ACHN (cell line): ENCODE measurements around the gene FRMPD1.

Experiments
- DNase-seq: peaks from one replicate; pipeline ENCODE4 v3.0.0-alpha.2; 2015
- in situ Hi-C: cut with HindIII; loops from 2 replicates; pipeline ENCODE4 v1.10.0; 2017; ENCODE audit warnings: low sequenced_read_pairs, low pct_ligation_motif_present, low pct_unique_long_range_greater_than_20kb

FRMPD1 gene

DNA sequence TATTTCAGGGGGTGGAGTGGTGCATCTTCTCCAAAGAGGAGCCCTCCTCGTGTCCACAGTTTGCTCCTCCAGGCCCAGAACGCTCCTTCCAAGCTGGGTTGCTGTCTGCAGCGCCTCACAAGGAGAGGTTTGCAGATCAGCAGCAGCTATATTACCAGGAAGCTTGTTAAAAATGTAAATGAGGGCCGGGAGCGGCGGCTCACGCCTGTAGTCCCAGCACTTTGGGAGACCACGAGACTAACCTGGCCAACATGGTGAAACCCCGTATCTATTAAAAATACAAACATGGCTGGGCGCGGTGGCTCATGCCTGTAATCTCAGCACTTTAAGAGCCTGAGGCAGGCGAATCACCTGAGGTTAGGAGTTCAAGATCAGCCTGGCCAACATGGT lies 25.0 kb upstream of the FRMPD1 start:
- in situ Hi-C loops, result no loop called here

DNA sequence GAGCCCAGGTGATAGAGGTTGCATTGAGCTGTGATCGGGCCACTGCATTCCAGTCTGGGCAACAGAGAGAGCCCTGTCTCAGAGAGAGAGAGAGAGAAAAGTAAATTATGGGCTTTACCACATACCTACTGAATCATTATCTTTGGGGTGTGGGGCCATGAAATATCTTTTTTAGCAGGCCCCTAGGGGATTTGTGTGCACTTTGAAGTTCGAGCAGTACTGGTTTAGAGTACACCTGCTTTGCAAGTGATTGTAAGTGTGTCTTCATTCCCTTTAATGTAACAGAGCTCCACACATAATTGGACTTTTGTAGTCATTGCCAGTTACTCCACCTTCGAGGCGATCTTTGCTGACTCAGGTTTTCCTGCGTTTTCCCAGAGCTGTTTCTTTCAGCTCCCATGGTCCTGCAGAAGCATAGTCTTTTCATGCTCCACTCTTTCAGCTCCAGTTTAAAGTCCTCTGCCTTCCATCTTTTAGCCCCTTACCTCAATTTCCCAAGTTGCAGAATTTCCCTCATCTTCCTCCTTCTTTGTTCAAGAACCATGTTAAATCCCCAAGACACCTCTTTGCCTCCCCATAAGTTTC lies 24.0 kb upstream of the FRMPD1 start:
- in situ Hi-C loops, result no loop called here
- no peak for DNase-seq

More for the DNA sequence above, 25.0 kb upstream of the FRMPD1 start:
- no peak for DNase-seq

DNA sequence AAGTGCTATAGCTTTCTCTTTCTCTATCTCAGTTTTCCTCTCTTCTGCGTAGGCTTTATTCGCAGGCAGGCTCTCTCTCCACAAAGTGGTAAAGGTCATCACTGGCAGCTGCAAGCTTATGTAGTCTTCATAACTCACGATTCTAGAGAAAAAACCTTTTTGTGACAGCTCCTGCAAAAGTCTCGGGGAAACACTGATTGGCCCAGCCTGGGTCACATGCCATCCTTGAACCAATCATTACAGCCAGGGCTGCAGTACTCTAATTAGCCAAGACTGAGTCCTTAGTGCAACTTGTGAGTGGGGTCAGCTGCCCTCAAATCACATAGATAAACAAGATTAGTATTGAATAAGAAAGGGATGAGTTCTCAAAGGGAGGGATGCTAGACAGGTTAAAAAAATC lies 18.3 kb upstream of the FRMPD1 start:
- no peak for DNase-seq
- in situ Hi-C loops, result no loop called here

DNA sequence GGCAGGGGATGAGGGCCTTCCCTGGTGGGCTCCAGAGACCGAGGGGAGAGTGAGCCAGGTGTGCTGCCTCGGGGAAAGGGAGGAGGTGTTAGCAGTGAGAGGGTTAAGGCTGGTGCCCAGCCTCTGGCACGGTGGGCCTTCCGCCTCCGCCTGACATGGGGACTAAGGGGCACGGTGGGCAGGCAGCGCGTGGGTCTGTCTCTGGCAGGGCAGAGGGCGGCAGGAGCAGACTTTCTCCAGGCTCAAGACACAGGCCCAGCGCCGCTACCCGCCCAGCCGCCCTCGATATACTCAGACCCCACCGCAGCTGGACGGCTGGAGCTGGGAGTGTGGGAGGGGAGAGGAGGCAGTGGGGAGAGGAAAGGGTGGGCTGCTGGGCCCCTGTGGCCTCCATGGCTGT lies 14.9 kb upstream of the FRMPD1 start:
- DNase-seq, result no peak
- in situ Hi-C loops, result no loop called here

DNA sequence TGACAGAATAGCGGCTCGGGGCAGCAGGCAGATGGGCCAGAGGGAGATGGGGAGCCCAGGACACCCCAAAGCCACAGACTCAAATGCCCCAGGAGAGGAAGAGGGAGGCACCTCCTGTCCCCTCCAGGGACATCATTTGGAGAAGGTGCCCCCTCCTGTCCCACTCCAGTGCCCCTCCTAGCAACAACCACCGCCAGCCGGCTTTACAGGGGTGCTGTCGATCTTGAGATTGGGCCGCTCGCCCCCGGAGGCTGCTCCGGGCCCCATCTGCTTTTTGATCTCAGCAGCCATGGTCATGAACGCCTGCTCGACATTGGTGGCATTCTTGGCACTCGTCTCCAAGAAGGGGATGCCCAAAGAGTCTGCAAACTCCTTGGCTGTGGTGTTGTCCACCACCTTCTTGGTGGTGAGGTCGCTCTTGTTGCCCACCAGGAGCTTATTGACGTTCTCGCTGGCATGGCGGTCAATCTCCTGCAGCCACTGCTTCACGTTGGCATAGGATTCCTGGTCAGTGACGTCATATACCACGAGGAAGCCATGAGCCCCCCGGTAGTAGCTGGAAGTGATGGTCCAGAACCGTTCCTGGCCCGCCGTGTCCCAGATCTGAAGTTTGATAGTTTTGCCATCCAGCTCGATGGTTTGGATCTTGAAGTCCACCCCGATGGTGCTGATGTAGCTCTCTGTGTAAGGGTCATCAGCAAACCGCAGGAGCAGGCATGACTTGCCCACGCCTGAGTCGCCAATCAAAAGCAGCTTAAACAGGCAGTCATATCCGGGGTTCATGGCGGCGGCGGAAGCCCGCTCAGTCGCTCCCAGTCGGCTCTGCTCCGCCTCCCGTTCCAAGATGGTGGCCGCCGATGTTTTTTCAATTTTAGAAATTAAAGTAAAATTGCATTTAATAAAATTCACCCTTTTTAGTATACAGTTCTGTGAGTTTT lies 14.0 kb upstream of the FRMPD1 start:
- in situ Hi-C loops, result no loop called here

DNA sequence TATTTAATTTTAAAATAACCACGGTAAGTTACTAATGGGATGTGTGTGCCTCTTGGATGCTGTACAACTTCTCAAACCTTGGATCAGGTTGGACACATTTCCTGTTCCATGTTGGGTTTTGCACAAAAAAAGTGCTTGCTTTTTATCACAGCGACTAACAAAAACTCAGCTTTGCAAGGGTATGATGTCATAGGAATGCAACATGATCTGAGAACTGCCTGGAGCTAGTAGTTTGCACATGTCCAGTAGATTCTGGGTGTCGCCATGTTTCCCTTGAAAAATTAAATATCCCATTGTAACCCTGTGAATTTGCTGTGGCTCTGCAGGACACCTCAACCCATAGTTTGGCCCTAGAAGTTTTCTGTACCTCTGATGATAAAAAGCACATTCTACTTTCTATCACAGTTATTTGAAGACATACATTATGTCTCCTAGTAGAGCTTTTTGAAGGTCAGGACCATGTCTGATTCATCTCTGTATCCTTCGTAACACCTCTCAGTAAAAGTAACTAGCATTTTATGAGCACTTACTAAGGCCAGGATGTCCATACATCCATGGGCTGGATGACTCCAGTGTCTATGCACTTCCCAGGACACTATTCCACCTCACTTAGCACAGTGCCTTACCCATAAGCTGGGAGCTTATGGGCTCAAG lies 11.5 kb upstream of the FRMPD1 start:
- DNase-seq, result no peak
- in situ Hi-C loops, result no loop called here

More for the DNA sequence above, 14.0 kb upstream of the FRMPD1 start:
- no peak for DNase-seq

DNA sequence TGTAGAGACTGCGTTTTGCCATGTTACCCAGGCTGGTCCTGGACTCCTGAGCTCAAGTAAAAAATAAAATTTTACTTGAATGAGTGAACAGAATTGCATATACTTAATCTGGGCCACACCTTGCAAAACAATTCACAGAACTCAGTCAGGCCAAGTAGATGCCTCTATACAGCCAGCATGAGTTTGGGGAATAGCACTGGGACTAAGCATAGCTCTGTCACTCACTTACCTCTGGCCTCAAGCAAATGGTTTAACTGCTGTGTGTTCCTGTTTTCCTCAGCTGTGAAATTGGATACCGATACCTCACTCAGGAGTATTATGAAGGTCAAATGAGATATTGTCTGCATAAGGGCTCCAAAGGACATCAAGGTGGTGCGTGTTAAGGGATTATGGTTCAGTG lies 10.9 kb upstream of the FRMPD1 start:
- in situ Hi-C loops, result no loop called here
- no peak for DNase-seq

DNA sequence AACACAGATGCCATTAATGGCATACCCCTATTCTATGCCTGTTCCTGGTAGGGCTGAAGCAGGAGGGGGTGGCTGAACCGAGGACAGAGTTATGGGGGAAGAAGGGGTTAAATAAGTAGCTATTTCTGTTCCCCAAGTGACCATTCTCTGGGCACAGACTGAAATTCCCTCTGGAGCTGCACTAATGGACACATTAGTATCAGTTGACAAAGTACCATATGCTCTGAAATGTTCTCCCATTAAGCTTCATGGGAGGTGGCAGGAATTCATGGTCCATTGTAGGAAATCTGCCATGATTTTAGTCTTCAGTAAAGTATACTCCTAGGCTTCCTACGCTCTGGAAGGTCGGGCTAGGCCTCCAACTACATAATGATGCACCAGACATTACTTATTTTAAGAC lies 10.5 kb upstream of the FRMPD1 start:
- in situ Hi-C loops, result no loop called here
- no peak for DNase-seq

DNA sequence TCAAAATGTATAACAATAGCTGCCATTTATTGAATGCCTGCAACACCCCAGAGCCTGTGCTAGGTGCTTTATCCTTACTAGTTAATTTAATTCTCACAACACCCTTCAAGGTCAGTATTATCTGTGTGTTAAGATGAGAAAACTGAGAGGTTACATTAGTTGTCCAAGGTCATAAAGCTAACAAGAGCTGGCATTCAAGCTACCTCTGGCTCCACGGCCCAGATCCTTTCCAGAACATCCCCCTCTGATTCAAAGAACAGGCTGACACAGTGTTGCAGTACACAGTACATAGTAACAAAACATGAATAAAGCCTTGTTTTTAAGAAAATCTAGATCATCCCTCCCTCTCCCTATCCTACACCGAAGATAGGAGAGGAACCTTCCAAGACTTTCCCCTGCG lies 9.4 kb upstream of the FRMPD1 start:
- no peak for DNase-seq
- in situ Hi-C loops, result no loop called here

DNA sequence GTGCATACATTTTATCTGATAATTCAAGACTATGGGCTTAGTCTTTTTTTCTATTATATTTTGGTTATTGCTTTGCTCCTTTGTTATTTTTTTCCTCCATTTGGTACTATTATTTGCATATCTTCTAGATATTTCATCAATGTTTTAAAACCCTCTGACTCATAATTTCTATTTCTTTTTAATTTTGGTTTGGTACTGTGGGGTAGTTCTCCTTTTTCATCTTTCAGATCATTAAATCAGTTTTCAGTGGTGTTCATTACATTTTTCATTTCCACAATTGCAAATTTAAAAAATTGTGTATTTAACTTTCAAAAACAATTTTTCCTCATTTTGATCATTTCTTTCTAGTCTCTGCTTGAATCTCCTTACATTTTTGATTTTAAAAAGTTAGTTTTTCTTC lies 7.5 kb upstream of the FRMPD1 start:
- DNase-seq, result no peak
- in situ Hi-C loops, result no loop called here

DNA sequence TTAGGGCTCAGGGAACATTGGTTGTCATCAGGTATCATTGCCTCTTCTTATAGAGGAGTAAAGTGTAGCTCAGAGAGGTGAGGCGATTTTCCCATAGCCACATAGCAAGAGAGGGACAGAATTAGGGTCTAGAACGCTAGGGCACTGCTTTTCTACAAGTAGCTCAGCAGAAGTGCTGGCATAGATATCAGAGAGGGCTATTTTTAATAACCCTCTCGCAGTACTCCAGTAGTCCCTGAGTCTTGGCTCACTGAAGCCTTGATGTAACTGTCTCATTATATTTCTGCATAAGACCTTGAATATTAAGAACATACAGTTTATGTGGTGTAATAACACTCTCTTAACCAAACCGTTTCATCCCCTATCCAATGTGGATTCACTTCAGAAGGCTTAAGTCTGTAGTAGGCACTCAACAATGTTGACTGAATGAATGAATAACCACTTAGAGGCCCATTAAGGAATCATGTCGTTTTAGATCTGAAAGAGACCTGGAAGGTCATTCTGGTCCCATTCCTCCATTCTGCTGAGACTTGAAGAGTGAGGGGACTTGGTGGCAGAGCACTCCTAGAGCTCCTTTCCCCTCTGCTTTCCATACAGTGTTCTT lies 4.7 kb upstream of the FRMPD1 start:
- in situ Hi-C loops, result no loop called here
- no peak for DNase-seq

DNA sequence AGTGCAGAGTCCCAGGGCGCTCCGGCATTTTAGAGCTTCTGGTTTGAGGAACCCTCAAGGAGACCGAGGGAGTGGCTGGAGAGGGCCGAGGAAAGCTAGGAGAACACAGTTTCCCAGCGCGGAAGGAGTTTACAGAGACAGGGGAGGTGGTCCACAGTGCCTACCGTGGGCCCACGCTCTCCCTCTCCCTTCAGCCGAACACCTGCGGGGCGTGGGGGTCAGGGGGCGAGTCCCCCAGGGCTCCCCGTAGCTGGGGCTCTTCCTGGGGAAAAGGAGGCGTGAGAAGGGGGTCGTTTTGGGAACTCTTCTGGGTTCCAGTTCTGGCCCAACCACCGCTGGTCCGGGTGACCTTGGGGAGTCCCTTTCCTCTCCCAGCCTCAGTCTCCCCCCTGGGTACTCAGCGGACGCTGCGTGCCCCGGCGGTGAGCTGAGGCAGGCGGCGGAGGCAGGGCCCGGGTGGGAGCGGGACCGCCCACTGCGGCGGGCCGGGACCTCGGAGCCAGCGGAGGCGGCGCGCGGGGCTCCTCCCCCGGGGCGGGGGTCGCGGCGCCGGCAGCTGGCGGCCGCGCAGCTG lies 368 bp upstream of the FRMPD1 start:
- in situ Hi-C loops, result no loop called here
- no peak for DNase-seq

DNA sequence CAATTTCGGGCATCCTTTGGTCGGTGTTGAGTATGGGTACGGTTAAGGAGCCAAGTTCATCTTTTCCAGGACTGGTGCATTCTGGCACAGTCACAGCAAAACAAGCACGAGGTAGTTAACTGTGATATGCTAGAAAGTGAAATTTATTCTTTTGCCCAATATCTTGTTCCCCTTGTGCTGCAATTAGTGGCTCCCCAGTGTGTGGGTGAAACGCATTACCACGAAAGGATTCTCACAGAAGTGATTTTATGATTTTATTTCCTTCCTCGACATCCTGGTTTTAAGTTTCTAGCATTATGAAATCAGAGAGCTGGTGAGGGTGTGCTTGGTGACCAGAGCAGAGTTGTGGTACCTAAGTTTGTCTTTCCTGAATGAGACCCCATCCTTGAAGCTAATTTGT lies 1.5 kb downstream of the FRMPD1 start:
- in situ Hi-C loops, result no loop called here
- no peak for DNase-seq

DNA sequence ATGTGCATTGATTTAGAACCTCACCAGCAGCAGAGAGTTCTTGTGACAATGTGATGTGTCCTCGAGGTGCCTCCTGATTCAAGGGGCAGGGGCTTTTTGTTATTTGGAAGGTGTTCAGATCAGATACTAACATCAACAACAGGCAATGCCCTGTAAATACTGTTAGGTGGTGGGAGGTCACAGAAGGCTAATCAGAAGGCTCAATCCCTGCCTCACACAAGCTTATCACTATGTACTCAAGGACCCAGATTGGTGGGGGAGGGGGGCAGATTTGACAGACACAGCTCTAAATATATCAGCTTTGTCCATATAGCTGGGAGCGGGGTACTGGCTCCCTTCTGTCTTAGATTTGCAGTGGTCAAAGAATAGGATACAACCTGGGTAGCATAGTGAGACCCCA lies 2.6 kb downstream of the FRMPD1 start:
- DNase-seq, result no peak
- in situ Hi-C loops, result no loop called here

DNA sequence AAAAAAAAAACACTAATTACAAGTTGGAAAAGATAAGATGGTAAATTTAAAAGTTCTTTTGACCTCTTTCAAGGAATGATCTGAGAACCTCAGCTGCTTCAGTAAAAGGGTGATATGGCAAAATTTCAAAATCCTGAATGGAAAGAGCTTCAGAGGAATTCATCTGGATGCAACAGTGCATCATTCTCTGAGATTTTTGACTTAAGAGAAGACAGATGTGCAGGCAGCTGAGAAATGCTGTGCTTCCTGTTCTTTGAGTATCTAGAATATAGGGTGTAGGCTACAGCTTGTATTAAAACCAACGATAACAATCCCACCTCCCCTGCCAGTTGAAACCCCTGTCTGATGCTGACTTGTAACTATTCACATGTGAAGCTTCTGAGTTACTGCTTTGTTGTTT lies 6.2 kb downstream of the FRMPD1 start:
- DNase-seq, result no peak
- in situ Hi-C loops, result no loop called here

DNA sequence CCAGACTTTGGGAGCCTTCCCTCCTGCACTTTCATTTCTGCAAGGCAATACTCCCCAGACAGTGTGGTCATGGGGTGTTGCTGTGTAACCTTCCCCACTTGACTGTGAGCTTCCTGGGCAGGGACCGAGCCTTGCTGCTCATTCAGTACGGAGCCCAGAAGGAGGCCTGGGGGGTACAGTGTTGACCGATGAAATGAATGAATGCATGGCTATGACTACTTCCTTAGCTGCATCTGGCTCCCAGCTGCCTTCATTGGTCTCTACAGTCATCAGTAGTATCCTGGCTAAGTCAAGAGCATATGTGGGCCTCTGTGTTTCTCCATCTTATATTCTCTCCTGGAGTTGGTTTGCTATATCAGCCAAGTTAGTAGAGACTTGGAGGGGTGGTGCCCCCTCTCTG lies 9.9 kb downstream of the FRMPD1 start:
- in situ Hi-C loops, result no loop called here
- no peak for DNase-seq

DNA sequence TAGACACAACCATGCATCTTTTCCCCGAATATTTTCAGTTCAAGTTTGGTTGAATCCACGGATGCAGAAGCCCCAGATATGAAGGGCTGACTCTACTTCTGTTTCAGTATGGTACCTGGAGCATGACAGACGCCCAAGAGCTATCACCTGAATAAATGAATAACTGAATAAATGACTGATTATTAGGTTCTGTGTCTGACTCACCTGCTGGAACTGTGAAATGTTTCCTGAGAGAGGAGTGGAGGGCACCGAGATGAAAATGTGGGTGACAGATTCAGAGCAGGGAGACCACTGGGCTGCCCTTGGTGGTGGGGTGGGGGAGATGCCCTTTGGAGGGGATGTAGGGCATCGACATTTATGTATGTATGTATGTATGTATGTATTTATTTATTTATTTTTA lies 13.2 kb downstream of the FRMPD1 start:
- DNase-seq, result no peak
- in situ Hi-C loops, result no loop called here

DNA sequence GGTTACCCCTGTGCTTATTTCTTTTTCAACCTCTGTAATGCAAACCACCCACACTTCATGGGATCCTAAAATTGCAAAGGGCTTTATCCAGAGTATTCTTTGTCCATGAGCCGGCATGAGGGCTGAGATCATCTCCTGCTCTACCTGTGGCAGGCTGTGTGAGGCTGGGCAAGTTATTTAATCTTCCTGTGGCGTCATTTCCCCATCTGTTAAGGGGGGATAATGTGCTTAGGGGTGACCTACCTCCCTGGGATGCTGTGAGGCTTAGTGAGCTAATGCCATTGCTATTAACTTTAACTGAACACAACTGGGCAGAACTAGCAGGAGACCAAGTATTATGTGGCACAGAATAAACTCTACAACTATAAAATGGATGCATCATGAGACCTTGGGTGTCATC lies 17.0 kb downstream of the FRMPD1 start:
- in situ Hi-C loops, result no loop called here
- DNase-seq, result no peak

DNA sequence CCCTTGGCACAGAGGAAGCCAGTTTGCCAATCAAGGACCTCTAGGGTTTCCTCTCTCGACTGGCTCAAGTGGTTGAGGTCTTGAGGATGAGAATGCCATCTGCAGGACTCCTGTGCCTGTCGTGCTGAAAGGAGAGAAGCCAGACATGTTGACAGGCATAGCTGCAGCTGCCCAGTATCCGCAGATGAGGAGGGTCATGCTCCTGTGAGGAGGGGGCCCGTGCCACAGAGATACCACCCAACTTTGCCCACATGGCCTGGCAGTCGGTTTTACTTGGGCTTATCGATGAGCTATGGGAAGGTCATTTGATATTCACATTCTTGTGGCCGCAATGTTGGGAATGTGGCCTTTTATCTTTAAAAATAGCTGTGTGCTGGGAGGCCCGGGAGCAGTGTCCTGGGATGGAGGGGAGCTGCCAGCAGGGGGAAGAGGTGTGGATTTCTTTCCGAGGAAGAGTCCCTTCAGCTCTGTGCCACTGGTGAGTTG lies 17.4 kb downstream of the FRMPD1 start:
- no peak for DNase-seq
- in situ Hi-C loops, result no loop called here
